OCI-LY7 (cell line): Measurements from ENCODE around the gene PIN1. TPM values are rescaled to one million over a fixed set of nuclear protein-coding genes. Genes with fewer than 3 reads are reported as not detected.
A peak's percentile ranks its signal among the peaks of the same experiment; 100 is the strongest.
"Not testable (repeated sequence)": the region's sequence is repeated elsewhere in the genome, so short reads cannot be mapped to it uniquely, and the experiment has no call there.

Experiments used
- BruUV-seq: library from RNA; stranded (reverse); fragments of 400-500 nt; replicated peaks from 2 replicates; lab custom pipeline; 2021; lab: Mats Ljungman, UMichigan
- CTCF ChIA-PET: fragments of 300-600 bp; sonication (Branson Sonifier 250); formaldehyde crosslinking; loops from one replicate; lab custom pipeline; 2022; ENCODE audit warnings: antibody characterized with exemption; ENCODE audit not compliant: unreplicated experiment; lab: Charles Lee
- POLR2A ChIA-PET: fragments of 300-600 bp; sonication (Branson Sonifier 250); formaldehyde crosslinking; loops from one replicate; lab custom pipeline; 2022; ENCODE audit warnings: antibody characterized with exemption; lab: Charles Lee
- DNase-seq: peaks from one replicate; pipeline ENCODE4 v3.0.0-alpha.2; 2015; ENCODE audit warnings: low spot score
- H2AFZ ChIP-seq: fragments of 200-600 bp; sonication (generic), shearing (Covaris generic); 2 replicates; pipeline ENCODE4 v1.6.1; 2014; ENCODE audit warnings: mild to moderate bottlenecking, antibody characterized with exemption, low read length, moderate library complexity
- H3K27ac ChIP-seq: fragments of 200-600 bp; sonication (generic); 2 replicates; pipeline ENCODE4 v1.5.1; 2014; ENCODE audit warnings: mixed run types, low read depth, mild to moderate bottlenecking, moderate library complexity, low read length, inconsistent platforms; ENCODE audit not compliant: poor library complexity, severe bottlenecking
- H3K36me3 ChIP-seq: fragments of 200-600 bp; sonication (generic); 2 replicates; pipeline ENCODE4 v1.6.1; 2014; ENCODE audit warnings: mild to moderate bottlenecking, antibody characterized with exemption, low read length, moderate library complexity, mixed read lengths; ENCODE audit not compliant: insufficient read depth
- H3K4me1 ChIP-seq: fragments of 200-600 bp; sonication (generic); 2 replicates; pipeline ENCODE4 v1.5.1; 2014; ENCODE audit warnings: mild to moderate bottlenecking, low read length; ENCODE audit not compliant: insufficient read depth, poor library complexity, severe bottlenecking
- H3K4me2 ChIP-seq: fragments of 200-600 bp; sonication (generic); 2 replicates; pipeline ENCODE4 v1.6.1; 2014; ENCODE audit warnings: mild to moderate bottlenecking, low read length
- H3K4me3 ChIP-seq: fragments of 200-600 bp; sonication (generic); 2 replicates; pipeline ENCODE4 v1.5.1; 2014; ENCODE audit warnings: mild to moderate bottlenecking, low read depth, low read length; ENCODE audit not compliant: poor library complexity, severe bottlenecking
- H3K79me2 ChIP-seq: fragments of 200-600 bp; sonication (generic); 2 replicates; pipeline ENCODE4 v1.6.1; 2016; ENCODE audit warnings: low read depth, mild to moderate bottlenecking, low read length, moderate library complexity, mixed read lengths; ENCODE audit not compliant: insufficient read depth
- H3K9me2 ChIP-seq: fragments of 200-600 bp; sonication (generic); 2 replicates; pipeline ENCODE4 v1.6.1; 2016; ENCODE audit warnings: mild to moderate bottlenecking, low read length, mixed read lengths; ENCODE audit not compliant: insufficient read depth
- H3K9me3 ChIP-seq: fragments of 200-600 bp; sonication (generic); 2 replicates; pipeline ENCODE4 v1.6.1; 2014; ENCODE audit warnings: mild to moderate bottlenecking, mixed run types, low read length, mixed read lengths
- H4K20me1 ChIP-seq: fragments of 200-600 bp; sonication (generic); 2 replicates; pipeline ENCODE4 v1.6.1; 2014; ENCODE audit warnings: mild to moderate bottlenecking, antibody characterized with exemption, low read length, moderate library complexity, mixed read lengths; ENCODE audit not compliant: insufficient read depth
- EZH2phosphoT487 ChIP-seq: fragments of 200-600 bp; sonication (generic); IDR thresholded peaks from 2 replicates; pipeline ENCODE4 v1.6.1; 2018; ENCODE audit warnings: low read depth, borderline replicate concordance, mild to moderate bottlenecking, mixed run types, antibody characterized with exemption, low read length, moderate library complexity, mixed read lengths
- intact Hi-C: fragments of 100-400 bp; cut with micrococcal nuclease; formaldehyde crosslinking; loops from one replicate; pipeline ENCODE4 v1.10.0; 2022; ENCODE audit not compliant: unreplicated experiment
- total RNA-seq, 2 experiments: library from RNA; depleted of rRNA in 1 of 2; stranded (reverse); fragments of >200 nt in 1 of 2; shearing (Covaris generic) in 1 of 2; gene quantifications; 2 replicates each; pipeline ENCODE4 v1.2.3, GENCODE V29; 2014 to 2022
- TF ChIP-seq, protein P1 (sequence below): fragments of 200-600 bp; sonication (generic); conservative IDR thresholded peaks from 2 replicates; pipeline ENCODE4 v1.5.1; 2014; ENCODE audit warnings: mild to moderate bottlenecking, antibody characterized with exemption, low read length, moderate library complexity, mixed read lengths

Gene PIN1
- total RNA-seq, 2 experiments from 2014 or later, result 86.9 to 137 TPM

DNA sequence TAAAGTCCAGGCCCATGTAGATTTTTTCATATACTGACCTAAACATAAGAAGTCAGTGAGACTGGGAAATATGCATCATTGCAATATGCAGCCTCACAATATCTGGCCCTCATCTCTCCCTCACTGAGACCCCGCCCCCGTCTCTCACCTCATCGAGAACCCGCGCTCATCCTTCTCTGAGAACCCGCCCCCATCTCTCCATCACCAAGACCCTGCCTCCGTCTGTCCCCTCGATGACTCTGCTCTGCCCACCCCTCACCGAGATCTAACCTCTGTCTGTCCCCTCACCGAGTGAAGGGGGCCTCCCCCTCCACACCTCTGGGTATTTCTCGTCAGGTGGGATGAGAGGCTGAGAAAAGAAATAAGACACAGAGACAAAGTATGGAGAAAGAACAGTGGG is 46.1 kb upstream of the PIN1 start:
- CTCF ChIA-PET, result no interaction called here

GRCh38 chr19:9789579-9789978 is 45.5 kb upstream of the PIN1 start:
- intact Hi-C loops, H4K20me1 ChIP-seq, H3K36me3 ChIP-seq, BruUV-seq, H3K79me2 ChIP-seq, H3K9me2 ChIP-seq, DNase-seq, POLR2A ChIA-PET, CTCF ChIA-PET, H3K27ac ChIP-seq, H3K9me3 ChIP-seq, H3K4me3 ChIP-seq, H3K4me2 ChIP-seq: not testable (repeated sequence)
- Histone ChIP-seq H3K4me1 (peaks cover 17% of the 10 kb centered on the region), H2AFZ (0 out of 2 replicates have a peak overlapping the region, but pooled peaks have one; percentile 40)

More for the DNA sequence above, 46.1 kb upstream of the PIN1 start:
- Histone ChIP-seq H3K4me3 (no peak overlapping the region), H3K36me3 (no peaks in the 10 kb centered on the region), H3K9me2 (no peaks in the 10 kb centered on the region), H4K20me1 (no peaks in the 10 kb centered on the region), H3K79me2 (no peaks in the 10 kb centered on the region), H3K27ac (no peak overlapping the region), H3K9me3 (no peaks in the 10 kb centered on the region), H2AFZ (no peak overlapping the region), H3K4me1 (peaks cover 22% of the 10 kb centered on the region), H3K4me2 (no peak overlapping the region)
- TF ChIP-seq, protein P1, sequence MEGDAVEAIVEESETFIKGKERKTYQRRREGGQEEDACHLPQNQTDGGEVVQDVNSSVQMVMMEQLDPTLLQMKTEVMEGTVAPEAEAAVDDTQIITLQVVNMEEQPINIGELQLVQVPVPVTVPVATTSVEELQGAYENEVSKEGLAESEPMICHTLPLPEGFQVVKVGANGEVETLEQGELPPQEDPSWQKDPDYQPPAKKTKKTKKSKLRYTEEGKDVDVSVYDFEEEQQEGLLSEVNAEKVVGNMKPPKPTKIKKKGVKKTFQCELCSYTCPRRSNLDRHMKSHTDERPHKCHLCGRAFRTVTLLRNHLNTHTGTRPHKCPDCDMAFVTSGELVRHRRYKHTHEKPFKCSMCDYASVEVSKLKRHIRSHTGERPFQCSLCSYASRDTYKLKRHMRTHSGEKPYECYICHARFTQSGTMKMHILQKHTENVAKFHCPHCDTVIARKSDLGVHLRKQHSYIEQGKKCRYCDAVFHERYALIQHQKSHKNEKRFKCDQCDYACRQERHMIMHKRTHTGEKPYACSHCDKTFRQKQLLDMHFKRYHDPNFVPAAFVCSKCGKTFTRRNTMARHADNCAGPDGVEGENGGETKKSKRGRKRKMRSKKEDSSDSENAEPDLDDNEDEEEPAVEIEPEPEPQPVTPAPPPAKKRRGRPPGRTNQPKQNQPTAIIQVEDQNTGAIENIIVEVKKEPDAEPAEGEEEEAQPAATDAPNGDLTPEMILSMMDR, result no peak
- no peak for TF ChIP-seq EZH2phosphoT487
- POLR2A ChIA-PET, result interaction anchor here (0.6 kb wide), 1 partner anchor 206 kb away, joined by 7 read pairs; no protein-coding TSS in a partner anchor
- no TSS peak for BruUV-seq
- intact Hi-C loops, result no loop called here
- DNase-seq, result no peak

GRCh38 chr19:9791073-9791367 is 44.1 kb upstream of the PIN1 start:
- BruUV-seq, H3K9me3 ChIP-seq, POLR2A ChIA-PET, H3K79me2 ChIP-seq, H3K27ac ChIP-seq, H3K36me3 ChIP-seq, H4K20me1 ChIP-seq, DNase-seq, CTCF ChIA-PET, H3K9me2 ChIP-seq: not testable (repeated sequence)
- peak overlapping the region; percentile 57 for H3K4me2 ChIP-seq
- H3K4me3 ChIP-seq, result peak overlapping the region; percentile 71
- H2AFZ ChIP-seq, result peak overlapping the region; percentile 77; the same call in 1 of the 2 replicates
- peaks cover 17% of the 10 kb centered on the region for H3K4me1 ChIP-seq
- intact Hi-C loops, result loop anchor here (10.0 kb wide), 2 partner anchors 356 to 476 kb away; partner anchors contain the start of gene ZNF266
